ENCODE results near the gene WDFY4. TPM values are rescaled to one million over a fixed set of nuclear protein-coding genes. Genes with fewer than 3 reads are reported as not detected.

Gene WDFY4
- polyA plus RNA-seq, 1 donor (not counting 4 experiments of a cell fraction or from before 2014, with no cell fraction given): 0.04 TPM

DNA sequence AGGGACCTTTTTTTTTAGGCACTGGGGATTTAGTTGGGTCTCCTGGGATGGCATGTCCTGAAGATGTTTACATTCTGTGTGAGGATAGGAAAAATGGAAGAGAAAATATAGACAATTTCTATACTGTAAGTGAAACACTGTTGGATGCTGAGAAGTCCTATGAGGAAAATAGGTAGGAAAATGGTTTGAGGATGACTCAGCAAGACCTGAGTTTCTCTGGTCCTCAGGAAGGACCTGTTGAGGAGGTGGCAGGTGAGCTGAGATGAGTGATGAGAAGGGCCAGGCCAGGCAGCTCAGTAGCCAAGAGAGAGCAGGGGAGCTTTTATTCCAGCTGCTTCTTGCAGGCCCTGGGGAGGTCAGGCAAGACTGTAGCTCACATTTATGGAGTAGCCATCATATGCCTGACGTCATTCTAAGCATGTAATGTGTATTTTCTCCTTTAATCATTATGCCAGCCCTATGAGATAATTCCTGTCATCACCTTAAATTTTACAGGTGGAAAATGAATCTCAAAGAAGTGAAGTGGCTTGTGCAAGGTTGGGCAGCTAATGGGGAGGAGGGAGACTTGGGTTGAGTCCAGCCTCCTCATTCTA lies 274.0 kb downstream of the WDFY4 start:
- H3K4me2 ChIP-seq (ENCODE audit: control insufficient read depth, extremely low read depth, insufficient read depth, low read depth, low read length): no peak overlapping the region
- H3K4me1 ChIP-seq (ENCODE audit: control insufficient read depth, extremely low read depth, insufficient read depth, low read length): no peaks in the 10 kb centered on the region
- no peak for DNase-seq (ENCODE audit: low read depth, low spot score)
- H3K79me2 ChIP-seq (ENCODE audit: control insufficient read depth, insufficient read depth, low read length): no peaks in the 10 kb centered on the region
- H3K4me3 ChIP-seq (ENCODE audit: control insufficient read depth in 2 of 3, extremely low read depth in 1 of 3, insufficient read depth in 2 of 3, low read depth in 1 of 3, low read length in 3 of 3): no peak overlapping the region
- H3K9ac ChIP-seq (ENCODE audit: control insufficient read depth, extremely low read depth, insufficient read depth, low read length): no peak overlapping the region
- TF ChIP-seq, protein P1, sequence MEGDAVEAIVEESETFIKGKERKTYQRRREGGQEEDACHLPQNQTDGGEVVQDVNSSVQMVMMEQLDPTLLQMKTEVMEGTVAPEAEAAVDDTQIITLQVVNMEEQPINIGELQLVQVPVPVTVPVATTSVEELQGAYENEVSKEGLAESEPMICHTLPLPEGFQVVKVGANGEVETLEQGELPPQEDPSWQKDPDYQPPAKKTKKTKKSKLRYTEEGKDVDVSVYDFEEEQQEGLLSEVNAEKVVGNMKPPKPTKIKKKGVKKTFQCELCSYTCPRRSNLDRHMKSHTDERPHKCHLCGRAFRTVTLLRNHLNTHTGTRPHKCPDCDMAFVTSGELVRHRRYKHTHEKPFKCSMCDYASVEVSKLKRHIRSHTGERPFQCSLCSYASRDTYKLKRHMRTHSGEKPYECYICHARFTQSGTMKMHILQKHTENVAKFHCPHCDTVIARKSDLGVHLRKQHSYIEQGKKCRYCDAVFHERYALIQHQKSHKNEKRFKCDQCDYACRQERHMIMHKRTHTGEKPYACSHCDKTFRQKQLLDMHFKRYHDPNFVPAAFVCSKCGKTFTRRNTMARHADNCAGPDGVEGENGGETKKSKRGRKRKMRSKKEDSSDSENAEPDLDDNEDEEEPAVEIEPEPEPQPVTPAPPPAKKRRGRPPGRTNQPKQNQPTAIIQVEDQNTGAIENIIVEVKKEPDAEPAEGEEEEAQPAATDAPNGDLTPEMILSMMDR (optimal IDR thresholded peaks at IDR 0.05 in 1 of 3, IDR thresholded peaks at IDR 0.05 in 1 of 3, conservative IDR thresholded peaks at IDR 0.05 in 1 of 3; ENCODE audit: extremely low read depth in 1 of 3, insufficient read depth in 2 of 3, low read length in 3 of 3): no peak
- no peak for TF ChIP-seq EZH2 (IDR thresholded peaks at IDR 0.05; ENCODE audit: low read length)
- dilution Hi-C loops (cut with MboI; ENCODE audit: extremely low pct_ligation_motif_present, low sequenced_read_pairs): no loop called here
- no peak overlapping the region for H2AFZ ChIP-seq (ENCODE audit: control insufficient read depth, low read length)
- no peaks in the 10 kb centered on the region for H3K9me3 ChIP-seq (ENCODE audit: control insufficient read depth, low read depth, low read length)
- no peaks in the 10 kb centered on the region for H3K36me3 ChIP-seq (ENCODE audit: control insufficient read depth in 2 of 2, extremely low read depth in 1 of 2, insufficient read depth in 2 of 2, low read length in 2 of 2)
- H3K27ac ChIP-seq (ENCODE audit: control insufficient read depth, insufficient read depth, low read length): no peak overlapping the region
- no peaks in the 10 kb centered on the region for H3K27me3 ChIP-seq (ENCODE audit: control insufficient read depth, extremely low read depth, insufficient read depth, low read length)
- no peaks in the 10 kb centered on the region for H3K9me1 ChIP-seq (ENCODE audit: control insufficient read depth, extremely low read depth, insufficient read depth, low read length)
- H4K20me1 ChIP-seq (ENCODE audit: control insufficient read depth, extremely low read depth, insufficient read depth, low read length): no peaks in the 10 kb centered on the region
- FAIRE-seq: no peak

DNA sequence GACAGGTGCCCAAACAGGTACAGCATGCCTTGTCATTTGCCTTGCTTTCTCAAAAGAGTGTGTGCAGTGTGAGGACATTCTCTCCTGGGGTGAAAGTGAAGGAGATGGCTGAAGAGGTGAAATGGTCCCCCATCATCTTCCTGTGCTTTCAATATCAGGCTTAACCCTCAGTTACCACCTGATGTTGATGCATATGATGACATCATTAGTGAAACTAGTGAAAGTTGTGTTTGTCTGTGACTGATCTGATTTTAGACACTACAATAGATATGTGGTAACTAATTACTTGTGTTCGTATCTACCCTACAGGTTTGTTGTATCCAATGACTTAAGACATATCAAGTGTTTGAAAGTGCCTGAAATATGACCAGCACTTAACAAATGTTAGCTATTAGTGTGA lies 279.4 kb downstream of the WDFY4 start:
- Histone ChIP-seq H3K4me2 (ENCODE audit: control insufficient read depth, extremely low read depth, insufficient read depth, low read depth, low read length) (no peak overlapping the region), H2AFZ (ENCODE audit: control insufficient read depth, low read length) (no peak overlapping the region), H3K79me2 (ENCODE audit: control insufficient read depth, insufficient read depth, low read length) (no peaks in the 10 kb centered on the region), H4K20me1 (ENCODE audit: control insufficient read depth, extremely low read depth, insufficient read depth, low read length) (no peaks in the 10 kb centered on the region), H3K9me3 (ENCODE audit: control insufficient read depth, low read depth, low read length) (no peaks in the 10 kb centered on the region), H3K27ac (ENCODE audit: control insufficient read depth, insufficient read depth, low read length) (no peak overlapping the region), H3K4me3 (ENCODE audit: control insufficient read depth in 2 of 3, extremely low read depth in 1 of 3, insufficient read depth in 2 of 3, low read depth in 1 of 3, low read length in 3 of 3) (no peak overlapping the region), H3K9ac (ENCODE audit: control insufficient read depth, extremely low read depth, insufficient read depth, low read length) (no peak overlapping the region), H3K9me1 (ENCODE audit: control insufficient read depth, extremely low read depth, insufficient read depth, low read length) (no peaks in the 10 kb centered on the region), H3K36me3 (ENCODE audit: control insufficient read depth in 2 of 2, extremely low read depth in 1 of 2, insufficient read depth in 2 of 2, low read length in 2 of 2) (no peaks in the 10 kb centered on the region), H3K27me3 (ENCODE audit: control insufficient read depth, extremely low read depth, insufficient read depth, low read length) (no peaks in the 10 kb centered on the region), H3K4me1 (ENCODE audit: control insufficient read depth, extremely low read depth, insufficient read depth, low read length) (no peaks in the 10 kb centered on the region)
- dilution Hi-C loops (cut with MboI; ENCODE audit: extremely low pct_ligation_motif_present, low sequenced_read_pairs): no loop called here
- TF ChIP-seq, protein P1 (optimal IDR thresholded peaks at IDR 0.05 in 1 of 3, IDR thresholded peaks at IDR 0.05 in 1 of 3, conservative IDR thresholded peaks at IDR 0.05 in 1 of 3; ENCODE audit: extremely low read depth in 1 of 3, insufficient read depth in 2 of 3, low read length in 3 of 3): no peak
- TF ChIP-seq EZH2 (IDR thresholded peaks at IDR 0.05; ENCODE audit: low read length): no peak
- DNase-seq (ENCODE audit: low read depth, low spot score) (no peak), FAIRE-seq (no peak)

All from keratinocyte (primary cell).